HEK293T (cell line): ENCODE results near the gene CYB5R4.

Source experiments
- ARNT ChIP-seq: fragments of 450-650 bp; IDR thresholded peaks from 2 replicates; pipeline ENCODE4 v1.6.1; 2017; ENCODE audit warnings: mild to moderate bottlenecking
- BHLHE40 ChIP-seq: fragments of 450-650 bp; IDR thresholded peaks from 2 replicates; pipeline ENCODE4 v1.6.1; 2016; ENCODE audit warnings: mild to moderate bottlenecking, moderate library complexity, borderline replicate concordance
- ELF4 ChIP-seq: fragments of 450-650 bp; IDR thresholded peaks from 2 replicates; pipeline ENCODE4 v1.6.1; 2017; ENCODE audit warnings: antibody characterized with exemption
- FOXA1 ChIP-seq: fragments of 450-650 bp; IDR thresholded peaks from 2 replicates; pipeline ENCODE4 v1.6.1; 2016; ENCODE audit warnings: mild to moderate bottlenecking
- FOXK2 ChIP-seq: fragments of 450-650 bp; IDR thresholded peaks from 2 replicates; pipeline ENCODE4 v1.6.1; 2016; ENCODE audit warnings: mild to moderate bottlenecking
- FOXM1 ChIP-seq: fragments of 450-650 bp; IDR thresholded peaks from 2 replicates; pipeline ENCODE4 v1.6.1; 2017; ENCODE audit warnings: mild to moderate bottlenecking, borderline replicate concordance
- HDGF ChIP-seq: fragments of 450-650 bp; IDR thresholded peaks from 2 replicates; pipeline ENCODE4 v1.6.1; 2017; ENCODE audit warnings: antibody characterized with exemption, borderline replicate concordance
- LEF1 ChIP-seq: fragments of 450-650 bp; IDR thresholded peaks from 2 replicates; pipeline ENCODE4 v1.6.1; 2017; ENCODE audit warnings: mild to moderate bottlenecking, borderline replicate concordance
- NFRKB ChIP-seq: fragments of 450-650 bp; IDR thresholded peaks from 2 replicates; pipeline ENCODE4 v1.6.1; 2016; ENCODE audit warnings: mild to moderate bottlenecking, moderate library complexity
- SP1 ChIP-seq: fragments of 450-650 bp; IDR thresholded peaks from 2 replicates; pipeline ENCODE4 v1.6.1; 2017
- SUZ12 ChIP-seq: fragments of 450-650 bp; IDR thresholded peaks from 2 replicates; pipeline ENCODE4 v1.6.1; 2016; ENCODE audit warnings: mild to moderate bottlenecking
- TARDBP ChIP-seq: fragments of 450-650 bp; IDR thresholded peaks from 2 replicates; pipeline ENCODE4 v1.6.1; 2016
- ZNF384 ChIP-seq: fragments of 450-650 bp; IDR thresholded peaks from 2 replicates; pipeline ENCODE4 v1.6.1; 2016
- TF ChIP-seq, protein P1 (sequence below): fragments of 450-650 bp; IDR thresholded peaks from 2 replicates; pipeline ENCODE4 v1.6.1; 2016

DNA sequence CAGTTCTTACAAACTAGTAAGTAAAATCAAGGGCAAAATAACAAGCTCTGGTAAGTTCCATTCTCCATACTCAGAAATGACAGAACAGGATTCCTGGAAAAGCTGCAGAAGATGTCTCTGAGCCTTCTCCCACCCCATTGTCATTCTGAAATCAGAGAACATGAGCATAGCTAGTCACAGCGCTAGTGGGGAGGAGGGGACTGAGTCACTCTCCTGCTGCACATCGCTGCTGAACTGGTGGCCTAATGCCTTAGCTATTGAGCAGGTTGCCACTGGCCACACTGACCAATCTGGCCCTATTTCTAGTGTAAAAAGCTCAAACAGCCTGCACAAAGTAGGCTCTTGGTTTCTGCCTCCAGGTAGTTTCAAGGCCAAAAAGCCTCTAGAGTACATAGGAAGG, 32.4 kb upstream of the CYB5R4 start:
- TF ChIP-seq SUZ12 = no peak
- TF ChIP-seq ELF4 = no peak
- TF ChIP-seq FOXM1 = no peak
- no peak for TF ChIP-seq FOXA1
- TF ChIP-seq FOXK2 = no peak
- no peak for TF ChIP-seq BHLHE40
- no peak for TF ChIP-seq ZNF384
- no peak for TF ChIP-seq TARDBP
- no peak for TF ChIP-seq SP1
- TF ChIP-seq NFRKB = no peak
- TF ChIP-seq, protein P1, sequence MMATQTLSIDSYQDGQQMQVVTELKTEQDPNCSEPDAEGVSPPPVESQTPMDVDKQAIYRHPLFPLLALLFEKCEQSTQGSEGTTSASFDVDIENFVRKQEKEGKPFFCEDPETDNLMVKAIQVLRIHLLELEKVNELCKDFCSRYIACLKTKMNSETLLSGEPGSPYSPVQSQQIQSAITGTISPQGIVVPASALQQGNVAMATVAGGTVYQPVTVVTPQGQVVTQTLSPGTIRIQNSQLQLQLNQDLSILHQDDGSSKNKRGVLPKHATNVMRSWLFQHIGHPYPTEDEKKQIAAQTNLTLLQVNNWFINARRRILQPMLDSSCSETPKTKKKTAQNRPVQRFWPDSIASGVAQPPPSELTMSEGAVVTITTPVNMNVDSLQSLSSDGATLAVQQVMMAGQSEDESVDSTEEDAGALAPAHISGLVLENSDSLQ = no peak
- TF ChIP-seq LEF1 = no peak
- no peak for TF ChIP-seq ARNT
- no peak for TF ChIP-seq HDGF
